Ovary (tissue), 3 donors: ENCODE measurements around the gene OR10D3.

Experiments
- EP300 ChIP-seq: sonication (generic); formaldehyde crosslinking; IDR thresholded peaks from one replicate; pipeline ENCODE4 v1.6.1; 2017; ENCODE audit warnings: antibody characterized with exemption
- TF ChIP-seq, protein P1 (sequence below), 3 donors: fragments of 450-650 bp in 2 of 3; fragments of 200-600 bp in 1 of 3; IDR thresholded peaks; one replicate each; pipeline versions ENCODE4 v1.5.1 to v1.8.0; 2016 to 2022; ENCODE audit warnings: antibody characterized with exemption in 3 of 3, mild to moderate bottlenecking in 1 of 3
- donor health status: DM: no; HTN: no; CAD: no.

DNA sequence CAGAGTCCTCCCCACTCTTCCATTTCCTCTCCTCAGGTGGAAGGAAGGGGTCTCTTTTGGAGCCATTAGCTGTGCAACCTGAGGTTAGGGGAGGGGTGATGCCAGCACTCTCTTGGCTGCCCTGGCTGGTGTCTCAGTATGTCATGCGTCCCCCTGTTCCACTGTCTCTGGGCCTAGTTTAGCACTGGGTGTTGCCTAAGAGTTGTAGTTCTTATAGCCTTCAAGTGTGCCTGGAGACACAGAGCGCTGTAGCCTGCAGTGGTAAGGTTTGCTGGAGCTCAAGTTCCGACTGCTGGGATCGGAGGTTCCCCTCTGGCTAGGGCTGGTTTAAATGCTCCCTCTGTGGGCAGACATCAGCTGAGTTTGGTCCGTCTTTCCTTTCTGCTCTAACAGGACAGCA lies 20.9 kb downstream of the OR10D3 start:
- TF ChIP-seq, protein P1, sequence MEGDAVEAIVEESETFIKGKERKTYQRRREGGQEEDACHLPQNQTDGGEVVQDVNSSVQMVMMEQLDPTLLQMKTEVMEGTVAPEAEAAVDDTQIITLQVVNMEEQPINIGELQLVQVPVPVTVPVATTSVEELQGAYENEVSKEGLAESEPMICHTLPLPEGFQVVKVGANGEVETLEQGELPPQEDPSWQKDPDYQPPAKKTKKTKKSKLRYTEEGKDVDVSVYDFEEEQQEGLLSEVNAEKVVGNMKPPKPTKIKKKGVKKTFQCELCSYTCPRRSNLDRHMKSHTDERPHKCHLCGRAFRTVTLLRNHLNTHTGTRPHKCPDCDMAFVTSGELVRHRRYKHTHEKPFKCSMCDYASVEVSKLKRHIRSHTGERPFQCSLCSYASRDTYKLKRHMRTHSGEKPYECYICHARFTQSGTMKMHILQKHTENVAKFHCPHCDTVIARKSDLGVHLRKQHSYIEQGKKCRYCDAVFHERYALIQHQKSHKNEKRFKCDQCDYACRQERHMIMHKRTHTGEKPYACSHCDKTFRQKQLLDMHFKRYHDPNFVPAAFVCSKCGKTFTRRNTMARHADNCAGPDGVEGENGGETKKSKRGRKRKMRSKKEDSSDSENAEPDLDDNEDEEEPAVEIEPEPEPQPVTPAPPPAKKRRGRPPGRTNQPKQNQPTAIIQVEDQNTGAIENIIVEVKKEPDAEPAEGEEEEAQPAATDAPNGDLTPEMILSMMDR (IDR thresholded peaks at IDR 0.05) = no peak
- no peak for TF ChIP-seq EP300
